Osteocyte (in vitro differentiated cells): ENCODE results near the gene NAXD. TPM values are rescaled to one million over a fixed set of nuclear protein-coding genes. Genes with fewer than 3 reads are reported as not detected.
"Not testable (repeated sequence)": the region's sequence is repeated elsewhere in the genome, so short reads cannot be mapped to it uniquely, and the experiment has no call there.

Experiments used
- DNase-seq: peaks from one replicate; pipeline ENCODE4 v3.0.0; 2021; ENCODE audit warnings: mixed read lengths; ENCODE audit not compliant: unreplicated experiment; ENCODE audit errors: extremely low spot score
- H3K27ac Mint-ChIP-seq: one replicate; pipeline ENCODE4 v1.8.0; 2021; ENCODE audit warnings: mild to moderate bottlenecking, mixed read lengths; ENCODE audit not compliant: unreplicated experiment
- H3K27me3 Mint-ChIP-seq: one replicate; pipeline ENCODE4 v1.8.0; 2021; ENCODE audit warnings: mixed read lengths; ENCODE audit not compliant: unreplicated experiment
- H3K36me3 Mint-ChIP-seq: one replicate; pipeline ENCODE4 v1.8.0; 2021; ENCODE audit warnings: mixed read lengths; ENCODE audit not compliant: unreplicated experiment
- H3K4me1 Mint-ChIP-seq: one replicate; pipeline ENCODE4 v1.8.0; 2021; ENCODE audit warnings: mixed read lengths; ENCODE audit not compliant: unreplicated experiment
- H3K4me3 Mint-ChIP-seq: one replicate; pipeline ENCODE4 v1.8.0; 2021; ENCODE audit warnings: mild to moderate bottlenecking, moderate library complexity, mixed read lengths; ENCODE audit not compliant: unreplicated experiment
- H3K9me3 Mint-ChIP-seq: one replicate; pipeline ENCODE4 v1.8.0; 2021; ENCODE audit warnings: mixed read lengths; ENCODE audit not compliant: unreplicated experiment
- total RNA-seq: library from RNA; stranded (reverse); gene quantifications from 2 replicates; pipeline ENCODE4 v1.2.1, GENCODE V29; 2021
- TF ChIP-seq, protein P1 (sequence below): fragments of 200-600 bp; sonication (generic); IDR thresholded peaks from 2 replicates; pipeline ENCODE4 v1.5.0; 2021; ENCODE audit warnings: antibody characterized with exemption, mild to moderate bottlenecking, moderate library complexity

Gene NAXD
- total RNA-seq, 1 donor from 2014 or later, result 34.3 TPM

DNA sequence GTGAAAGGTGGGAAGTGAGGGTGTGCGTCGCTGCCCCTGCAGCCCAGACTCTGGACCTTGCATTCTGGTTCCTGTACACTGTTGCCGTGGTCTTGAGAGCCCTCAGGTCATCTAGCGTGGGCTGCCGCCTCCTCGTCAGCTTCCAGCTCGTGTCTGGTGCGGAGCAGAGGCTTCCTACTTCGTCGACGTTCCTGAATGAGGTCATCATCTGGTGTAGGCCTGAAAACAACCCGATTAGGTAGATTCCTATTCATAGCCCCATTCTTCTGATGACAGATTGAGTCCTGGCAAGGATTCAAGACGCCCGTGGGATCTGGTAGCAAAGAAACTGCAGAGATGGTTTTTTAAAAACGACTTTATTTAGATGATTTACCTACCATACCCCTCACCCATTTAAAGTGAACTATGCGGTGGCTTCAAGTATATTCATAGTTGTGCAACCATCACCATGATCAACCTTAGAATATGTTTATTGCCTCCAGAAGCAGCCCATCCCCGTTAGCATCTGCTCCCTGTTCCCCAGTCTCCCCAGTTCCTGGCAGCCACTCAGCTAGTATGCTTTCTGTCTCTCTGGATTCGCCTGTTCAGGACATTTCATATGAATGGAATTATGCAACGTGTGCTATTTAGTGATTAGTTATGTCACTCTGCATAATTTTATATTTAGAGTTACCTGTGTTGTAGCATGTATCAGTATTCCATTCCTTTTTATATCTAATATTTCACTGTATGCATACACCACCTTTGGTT lies 13.8 kb downstream of the NAXD start:
- no peak overlapping the region for H3K4me3 Mint-ChIP-seq
- no peak for DNase-seq
- peaks cover 17% of the 10 kb centered on the region for H3K36me3 Mint-ChIP-seq

DNA sequence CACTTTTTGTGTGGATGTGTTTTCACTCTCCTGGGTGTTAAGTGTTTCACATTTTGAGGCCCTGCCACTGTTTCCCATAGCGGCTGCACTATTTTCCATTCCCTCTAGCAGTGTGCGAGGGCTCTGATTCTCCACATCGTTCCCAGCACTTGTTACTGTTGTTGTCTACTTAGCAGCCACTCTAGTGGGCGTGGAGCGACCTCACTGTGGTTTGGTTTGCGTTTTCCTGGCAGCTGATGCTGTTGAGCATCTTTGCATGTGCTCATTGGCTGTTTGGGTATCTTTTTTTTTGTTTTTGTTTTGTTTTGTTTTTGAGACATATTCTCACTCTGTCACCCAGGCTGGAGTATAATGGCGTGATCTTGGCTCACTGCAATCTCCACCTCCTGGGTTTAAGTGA lies 14.4 kb downstream of the NAXD start:
- Mint-ChIP-seq H3K27me3 (no peaks in the 10 kb centered on the region), H3K4me1 (peaks cover 30% of the 10 kb centered on the region), H3K36me3 (peaks cover 19% of the 10 kb centered on the region), H3K27ac (no peak overlapping the region), H3K4me3 (no peak overlapping the region), H3K9me3 (no peaks in the 10 kb centered on the region)
- TF ChIP-seq, protein P1, sequence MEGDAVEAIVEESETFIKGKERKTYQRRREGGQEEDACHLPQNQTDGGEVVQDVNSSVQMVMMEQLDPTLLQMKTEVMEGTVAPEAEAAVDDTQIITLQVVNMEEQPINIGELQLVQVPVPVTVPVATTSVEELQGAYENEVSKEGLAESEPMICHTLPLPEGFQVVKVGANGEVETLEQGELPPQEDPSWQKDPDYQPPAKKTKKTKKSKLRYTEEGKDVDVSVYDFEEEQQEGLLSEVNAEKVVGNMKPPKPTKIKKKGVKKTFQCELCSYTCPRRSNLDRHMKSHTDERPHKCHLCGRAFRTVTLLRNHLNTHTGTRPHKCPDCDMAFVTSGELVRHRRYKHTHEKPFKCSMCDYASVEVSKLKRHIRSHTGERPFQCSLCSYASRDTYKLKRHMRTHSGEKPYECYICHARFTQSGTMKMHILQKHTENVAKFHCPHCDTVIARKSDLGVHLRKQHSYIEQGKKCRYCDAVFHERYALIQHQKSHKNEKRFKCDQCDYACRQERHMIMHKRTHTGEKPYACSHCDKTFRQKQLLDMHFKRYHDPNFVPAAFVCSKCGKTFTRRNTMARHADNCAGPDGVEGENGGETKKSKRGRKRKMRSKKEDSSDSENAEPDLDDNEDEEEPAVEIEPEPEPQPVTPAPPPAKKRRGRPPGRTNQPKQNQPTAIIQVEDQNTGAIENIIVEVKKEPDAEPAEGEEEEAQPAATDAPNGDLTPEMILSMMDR, result no peak
- DNase-seq, result no peak

More for the DNA sequence above, 13.8 kb downstream of the NAXD start:
- H3K27me3 Mint-ChIP-seq, result no peaks in the 10 kb centered on the region
- H3K4me1 Mint-ChIP-seq, result peaks cover 24% of the 10 kb centered on the region
- TF ChIP-seq, protein P1, result no peak
- H3K9me3 Mint-ChIP-seq, result no peaks in the 10 kb centered on the region
- no peak overlapping the region for H3K27ac Mint-ChIP-seq

DNA sequence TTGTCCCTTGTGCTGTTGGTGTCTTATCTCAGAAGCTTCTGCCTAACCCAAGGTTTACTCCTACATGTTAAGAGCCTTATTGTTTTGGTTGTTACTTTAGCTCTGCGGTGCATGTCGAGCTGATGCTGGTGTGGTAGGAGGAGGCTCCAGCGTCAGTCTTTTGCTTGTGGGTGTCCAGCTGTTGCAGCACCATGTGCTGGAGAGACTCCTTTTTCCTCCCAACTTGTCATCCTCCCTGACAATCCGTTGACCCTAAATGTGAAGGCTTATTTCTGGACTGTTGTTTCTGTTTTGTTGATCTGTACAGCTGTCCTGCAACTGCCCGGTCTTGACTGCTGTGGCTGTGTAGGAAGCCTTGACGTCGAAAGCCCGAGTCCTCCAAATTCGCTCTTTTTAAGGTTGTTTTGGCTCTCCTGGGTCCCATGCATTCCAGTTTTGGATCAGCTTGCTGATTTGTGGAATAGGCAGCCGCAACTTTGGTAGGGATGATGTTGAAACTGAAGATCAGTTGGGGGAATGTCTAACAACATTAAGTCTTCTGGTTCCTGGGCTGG lies 15.3 kb downstream of the NAXD start:
- H3K27ac Mint-ChIP-seq, result no peak overlapping the region
- no peaks in the 10 kb centered on the region for H3K9me3 Mint-ChIP-seq
- H3K4me1 Mint-ChIP-seq, result peaks cover 34% of the 10 kb centered on the region
- no peak for DNase-seq
- TF ChIP-seq, protein P1, result no peak
- no peak overlapping the region for H3K4me3 Mint-ChIP-seq
- H3K36me3 Mint-ChIP-seq, result peaks cover 24% of the 10 kb centered on the region
- H3K27me3 Mint-ChIP-seq, result no peaks in the 10 kb centered on the region

DNA sequence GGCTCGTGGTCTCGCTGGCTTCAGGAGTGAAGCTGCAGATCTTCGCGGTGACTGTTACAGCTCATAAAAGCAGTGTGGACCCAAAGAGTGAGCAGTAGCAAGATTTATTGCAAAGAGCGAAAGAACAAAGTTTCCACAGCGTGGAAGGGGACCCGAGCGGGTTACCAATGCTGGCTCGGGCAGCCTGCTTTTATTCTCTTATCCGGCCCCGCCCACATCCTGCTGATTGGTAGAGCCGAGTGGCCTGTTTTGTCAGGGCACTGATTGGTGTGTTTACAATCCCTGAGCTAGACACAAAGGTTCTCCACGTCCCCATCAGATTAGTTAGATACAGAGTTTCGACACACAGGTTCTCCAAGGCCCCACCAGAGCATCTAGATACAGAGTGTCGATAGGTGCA lies 16.9 kb downstream of the NAXD start:
- H3K9me3 Mint-ChIP-seq, DNase-seq, H3K27ac Mint-ChIP-seq, H3K27me3 Mint-ChIP-seq, H3K4me3 Mint-ChIP-seq: not testable (repeated sequence)
- Mint-ChIP-seq H3K36me3 (peaks cover 37% of the 10 kb centered on the region), H3K4me1 (peaks cover 34% of the 10 kb centered on the region)

DNA sequence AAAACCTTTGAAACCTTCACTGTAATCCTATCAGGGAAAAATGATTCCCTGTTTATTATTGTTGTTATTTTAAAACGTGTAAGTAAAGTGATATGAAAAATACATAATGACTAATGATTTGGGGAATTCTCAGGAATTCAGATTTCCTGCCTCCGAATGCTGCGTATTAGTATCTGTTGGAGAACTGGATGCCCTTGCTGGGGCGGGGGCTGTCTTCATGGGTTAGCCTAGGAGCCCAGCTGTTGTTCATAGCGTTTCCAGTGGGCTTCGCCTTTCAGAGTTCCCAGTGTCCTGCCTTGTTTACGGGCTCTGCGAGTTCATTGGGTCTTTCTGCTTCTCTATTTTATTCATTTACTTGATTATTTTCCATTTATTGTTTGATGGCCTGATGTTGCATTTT lies 18.4 kb downstream of the NAXD start:
- DNase-seq, result no peak
- H3K27ac Mint-ChIP-seq, result peak overlapping the region; percentile 31

More for the DNA sequence above, 18.4 kb downstream of the NAXD start:
- Mint-ChIP-seq H3K36me3 (peaks cover 40% of the 10 kb centered on the region), H3K4me1 (peaks cover 21% of the 10 kb centered on the region), H3K9me3 (no peaks in the 10 kb centered on the region), H3K4me3 (no peak overlapping the region), H3K27me3 (no peaks in the 10 kb centered on the region)
- TF ChIP-seq, protein P1, result no peak
